Vagina (tissue), 2 donors: ENCODE measurements around the gene CHST10. TPM values are rescaled to one million over a fixed set of nuclear protein-coding genes. Genes with fewer than 3 reads are reported as not detected.

Source experiments
- DNase-seq, 2 donors: peaks; one replicate each; pipeline ENCODE4 v3.0.0-alpha.2; 2017; ENCODE audit errors: extremely low spot score in 2 of 2
- H3K27ac ChIP-seq: fragments of 200-600 bp; sonication (generic); one replicate; pipeline ENCODE4 v1.5.1; 2019
- H3K27me3 ChIP-seq: fragments of 200-600 bp; sonication (generic); one replicate; pipeline ENCODE4 v1.5.1; 2019
- H3K36me3 ChIP-seq, 2 donors: fragments of 200-600 bp; sonication (generic); one replicate each; pipeline ENCODE4 v1.5.1; 2017 to 2019
- H3K4me1 ChIP-seq: fragments of 200-600 bp; sonication (generic); one replicate; pipeline ENCODE4 v1.5.1; 2019
- H3K4me3 ChIP-seq, 2 donors: fragments of 200-600 bp; sonication (generic); 1 replicate in 1 of 2; 2 replicates in 1 of 2; pipeline ENCODE4 v1.5.1; 2016 to 2019
- H3K9me3 ChIP-seq: fragments of 200-600 bp; sonication (generic); one replicate; pipeline ENCODE4 v1.5.1; 2019
- CTCF ChIP-seq, 3 experiments: fragments of 450-650 bp in 2 of 3; fragments of 200-600 bp in 1 of 3; sonication (generic) in 1 of 3; IDR thresholded peaks; one replicate each; pipeline ENCODE4 v1.5.1; 2017 to 2019; ENCODE audit warnings: antibody characterized with exemption in 3 of 3, mild to moderate bottlenecking in 2 of 3, moderate library complexity in 2 of 3
- POLR2A ChIP-seq, 2 donors: fragments of 450-650 bp; IDR thresholded peaks; one replicate each; pipeline ENCODE4 v1.6.1; 2017; ENCODE audit warnings: antibody characterized with exemption in 2 of 2, mild to moderate bottlenecking in 2 of 2, moderate library complexity in 2 of 2
- POLR2AphosphoS5 ChIP-seq, 2 donors: sonication (generic); formaldehyde crosslinking; IDR thresholded peaks; one replicate each; pipeline ENCODE4 v1.9.0; 2017; ENCODE audit warnings: antibody characterized with exemption in 2 of 2, mild to moderate bottlenecking in 2 of 2, low read depth in 1 of 2; ENCODE audit not compliant: insufficient read depth in 1 of 2
- intact Hi-C: fragments of 100-400 bp; cut with DNase I; formaldehyde crosslinking; loops from one replicate; pipeline ENCODE4 v1.15.1; 2023
- total RNA-seq: library from RNA; depleted of rRNA; stranded (reverse); fragments of >200 nt; gene quantifications from one replicate; pipeline ENCODE4 v1.2.3, GENCODE V29; 2016

Gene CHST10
- total RNA-seq, 1 donor from 2014 or later = 5.6 TPM

GRCh38 chr2:100416397-100416934 lies 1.0 kb downstream of the CHST10 start:
- intact Hi-C loops = no loop called here
- H3K9me3 ChIP-seq = no peaks in the 10 kb centered on the region
- H3K36me3 ChIP-seq = peaks cover 0 to 6% of the 10 kb centered on the region in 2 donors
- H3K4me3 ChIP-seq = peak overlapping the region; percentile 73 to 76
- H3K27me3 ChIP-seq = no peaks in the 10 kb centered on the region
- no peak for DNase-seq
- peak overlapping the region; percentile 79 for H3K27ac ChIP-seq
- TF ChIP-seq CTCF (IDR thresholded peaks at IDR 0.05) (no peak), POLR2A (IDR thresholded peaks at IDR 0.05) (no peak)
- H3K4me1 ChIP-seq = peaks cover 30% of the 10 kb centered on the region

GRCh38 chr2:100413571-100413970 lies 3.9 kb downstream of the CHST10 start:
- Histone ChIP-seq H3K4me1 (peaks cover 30% of the 10 kb centered on the region), H3K27ac (no peak overlapping the region), H3K36me3 (peaks cover 0 to 6% of the 10 kb centered on the region in 2 donors), H3K4me3 (no peak overlapping the region), H3K27me3 (no peaks in the 10 kb centered on the region), H3K9me3 (no peaks in the 10 kb centered on the region)
- TF ChIP-seq POLR2A (IDR thresholded peaks at IDR 0.05) (no peak), POLR2AphosphoS5 (IDR thresholded peaks at IDR 0.05; ENCODE audit: insufficient read depth in 1 of 2, low read depth in 1 of 2) (no peak), CTCF (IDR thresholded peaks at IDR 0.05) (no peak)
- no peak for DNase-seq
- intact Hi-C loops = no loop called here

GRCh38 chr2:100412881-100413321 lies 4.6 kb downstream of the CHST10 start:
- no peak for DNase-seq
- intact Hi-C loops = no loop called here
- H3K9me3 ChIP-seq = no peaks in the 10 kb centered on the region
- TF ChIP-seq POLR2AphosphoS5 (IDR thresholded peaks at IDR 0.05; ENCODE audit: insufficient read depth in 1 of 2, low read depth in 1 of 2) (no peak), POLR2A (IDR thresholded peaks at IDR 0.05) (no peak), CTCF (IDR thresholded peaks at IDR 0.05) (no peak)
- H3K4me3 ChIP-seq = no peak overlapping the region
- H3K27me3 ChIP-seq = no peaks in the 10 kb centered on the region
- no peak overlapping the region for H3K27ac ChIP-seq
- H3K4me1 ChIP-seq = peaks cover 26% of the 10 kb centered on the region
- peaks cover 0 to 6% of the 10 kb centered on the region in 2 donors for H3K36me3 ChIP-seq

- no peak for DNase-seq
- Histone ChIP-seq H3K4me1 (peaks cover 23% of the 10 kb centered on the region), H3K9me3 (no peaks in the 10 kb centered on the region), H3K27ac (no peak overlapping the region), H3K4me3 (no peak overlapping the region), H3K36me3 (peaks cover 0 to 6% of the 10 kb centered on the region in 2 donors), H3K27me3 (no peaks in the 10 kb centered on the region)
- intact Hi-C loops = no loop called here
- TF ChIP-seq POLR2A (IDR thresholded peaks at IDR 0.05) (no peak), POLR2AphosphoS5 (IDR thresholded peaks at IDR 0.05; ENCODE audit: insufficient read depth in 1 of 2, low read depth in 1 of 2) (no peak), CTCF (IDR thresholded peaks at IDR 0.05) (no peak)
These were observed 5.0 kb downstream of the CHST10 start for GRCh38 chr2:100412466-100412865.

GRCh38 chr2:100411841-100412292 lies 5.6 kb downstream of the CHST10 start:
- TF ChIP-seq CTCF (IDR thresholded peaks at IDR 0.05) = no peak
- TF ChIP-seq POLR2AphosphoS5 (IDR thresholded peaks at IDR 0.05; ENCODE audit: insufficient read depth in 1 of 2, low read depth in 1 of 2) = no peak
- no peak for TF ChIP-seq POLR2A (IDR thresholded peaks at IDR 0.05)
- intact Hi-C loops = no loop called here
- Histone ChIP-seq H3K4me1 (peaks cover 22% of the 10 kb centered on the region), H3K27ac (no peak overlapping the region), H3K9me3 (no peaks in the 10 kb centered on the region), H3K4me3 (no peak overlapping the region), H3K27me3 (no peaks in the 10 kb centered on the region), H3K36me3 (peaks cover 0 to 6% of the 10 kb centered on the region in 2 donors)
- DNase-seq = no peak
